GM21737 (cell line): Measurements from ENCODE around the gene FEN1.

ENCODE experiments used
- ATAC-seq: cut with Tn5 transposase; IDR thresholded peaks from one replicate; pipeline ENCODE4 v1.9.1; 2021; ENCODE audit warnings: mild to moderate bottlenecking, moderate library complexity; ENCODE audit not compliant: unreplicated experiment

The FEN1 gene

DNA sequence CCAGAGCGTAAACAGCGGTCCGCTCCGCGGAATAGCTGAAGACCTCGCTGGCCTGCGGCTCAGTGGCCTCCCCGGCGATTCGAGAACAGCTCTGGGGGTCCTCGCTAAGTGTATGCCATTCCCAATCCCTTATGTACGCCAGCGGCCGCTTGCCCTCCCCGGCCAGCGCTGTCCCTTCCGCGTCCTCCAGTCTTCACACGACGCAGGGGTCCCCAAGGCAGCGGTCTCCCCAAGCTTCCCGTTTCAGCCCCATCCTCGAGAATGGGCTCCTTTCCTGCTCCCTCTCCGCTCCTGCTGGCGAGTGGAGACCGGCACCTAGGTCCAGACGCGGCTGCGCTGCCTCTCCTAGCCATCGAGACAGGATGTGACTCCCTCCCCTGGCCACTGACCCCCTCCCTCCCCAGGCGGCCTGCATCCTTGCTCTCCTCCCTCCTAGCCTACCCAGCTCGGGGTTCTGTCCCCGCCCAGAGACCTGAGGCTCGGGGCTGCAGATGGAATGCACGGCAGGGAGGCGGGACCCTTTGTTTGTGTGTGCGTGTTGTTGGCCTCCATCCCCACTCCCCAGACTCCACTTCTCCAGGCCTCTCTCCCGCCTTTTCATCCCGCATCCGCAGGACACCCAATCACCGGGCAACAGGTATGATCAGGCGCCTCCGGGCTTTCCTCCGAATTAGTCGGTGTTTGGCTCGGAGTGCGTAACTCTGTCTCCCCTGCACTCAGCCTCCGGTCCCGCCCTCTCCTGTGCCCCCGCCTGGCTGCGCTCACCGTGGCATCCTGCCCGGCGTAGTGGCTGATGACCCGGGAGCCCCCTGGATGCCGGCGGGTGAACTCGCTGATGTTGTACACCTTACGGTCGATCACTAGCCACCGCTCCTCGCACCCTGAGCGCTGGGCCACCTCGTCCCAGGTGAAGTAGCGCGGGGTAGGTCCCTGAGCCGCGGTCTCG, 23.4 kb downstream of the FEN1 start:
- ATAC-seq: peak; percentile 26

DNA sequence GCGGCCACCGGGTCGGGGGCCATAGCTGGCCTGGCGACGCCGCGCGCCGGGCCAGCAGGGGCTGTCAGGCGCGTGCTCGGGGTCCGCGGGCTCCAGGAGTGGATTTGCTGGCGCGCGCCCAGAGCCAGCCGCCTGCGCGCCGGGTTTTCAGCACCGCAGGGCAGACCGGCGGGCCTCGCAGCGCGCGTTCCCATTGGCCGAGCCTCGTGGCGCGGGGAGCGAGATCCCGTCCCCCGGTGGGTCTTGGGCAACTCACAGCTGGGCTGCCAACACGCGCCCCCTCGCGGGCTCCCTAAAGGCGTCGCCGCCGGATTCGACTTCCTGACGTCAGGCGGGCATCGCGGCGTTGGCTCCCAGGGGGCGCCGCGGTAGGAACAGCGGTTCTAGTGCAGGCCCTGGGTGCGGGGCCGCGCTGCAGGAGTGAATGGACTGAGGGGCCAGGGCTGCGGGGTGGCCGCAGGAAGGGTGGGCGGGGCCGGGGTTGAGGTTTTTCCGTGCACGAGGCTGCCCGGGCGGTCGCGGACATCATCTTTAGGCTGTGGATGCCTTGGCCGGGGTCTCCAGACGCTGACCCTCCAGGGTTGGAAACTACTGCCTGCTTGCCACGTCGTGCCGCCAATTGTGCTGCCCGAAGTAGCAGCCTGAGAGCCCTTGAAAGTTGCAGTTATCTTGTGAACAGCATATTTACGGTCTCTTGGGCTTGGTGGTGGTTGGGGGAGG, 24.2 kb downstream of the FEN1 start, which contains the start of gene FADS1:
TSS of gene FADS1 (minus strand) at position 268 of the 720 bp plus-strand sequence. CDS start at position 194, 74 bp downstream.
- peak; percentile 53 for ATAC-seq

DNA sequence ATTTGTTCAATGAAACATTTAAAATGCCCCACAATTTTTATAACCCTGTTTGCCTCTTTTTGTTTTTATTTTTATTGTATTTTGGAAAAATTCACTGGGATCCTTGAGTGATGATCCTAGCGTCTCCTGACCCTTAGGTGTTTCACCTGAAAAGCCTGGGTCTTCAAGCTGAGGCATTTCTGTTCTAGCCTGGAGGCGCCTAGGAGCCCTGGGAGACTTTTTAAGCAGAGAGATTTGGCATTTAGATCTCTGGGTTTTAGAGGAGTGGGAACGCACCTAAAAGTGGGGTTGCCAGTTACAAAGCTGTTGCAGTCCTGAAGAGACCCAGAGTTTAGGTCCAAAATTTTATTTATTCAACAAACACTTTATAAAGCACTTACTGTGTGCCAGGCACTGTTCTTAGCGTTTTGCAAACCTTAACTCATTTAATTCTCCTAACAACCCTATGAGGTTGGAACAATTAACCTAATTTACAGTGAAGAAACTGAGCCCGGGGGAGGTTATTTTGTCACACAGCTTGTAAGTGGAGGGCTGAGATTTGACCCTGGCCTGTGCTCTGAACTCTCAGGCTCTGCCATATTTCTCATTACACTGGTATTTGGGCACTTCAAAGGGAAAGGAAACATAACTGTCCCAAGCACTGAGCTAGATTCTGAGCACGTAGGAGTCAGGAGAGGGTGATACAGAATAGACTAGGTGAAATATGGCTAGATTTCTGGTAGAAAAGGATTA, 24.9 kb downstream of the FEN1 start:
- ATAC-seq: no peak

DNA sequence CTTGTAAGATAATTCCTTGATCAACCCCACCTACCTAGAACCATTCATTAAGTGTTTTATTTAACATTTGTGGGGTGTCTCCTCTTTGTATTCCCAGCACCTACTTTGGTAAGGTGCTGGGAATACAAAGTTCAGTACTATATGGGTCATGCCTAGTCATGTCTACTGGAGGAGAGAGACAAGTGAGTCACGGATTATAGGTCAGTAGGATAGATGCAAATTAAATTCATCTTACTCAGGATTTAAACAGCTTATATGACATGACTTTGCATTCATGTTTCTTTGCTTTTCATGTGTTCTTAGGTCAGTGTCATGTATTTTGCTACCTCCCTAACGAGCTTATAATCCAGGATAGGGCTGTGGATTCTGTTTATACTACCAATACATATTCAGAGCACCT, 27.5 kb downstream of the FEN1 start:
- no peak for ATAC-seq

DNA sequence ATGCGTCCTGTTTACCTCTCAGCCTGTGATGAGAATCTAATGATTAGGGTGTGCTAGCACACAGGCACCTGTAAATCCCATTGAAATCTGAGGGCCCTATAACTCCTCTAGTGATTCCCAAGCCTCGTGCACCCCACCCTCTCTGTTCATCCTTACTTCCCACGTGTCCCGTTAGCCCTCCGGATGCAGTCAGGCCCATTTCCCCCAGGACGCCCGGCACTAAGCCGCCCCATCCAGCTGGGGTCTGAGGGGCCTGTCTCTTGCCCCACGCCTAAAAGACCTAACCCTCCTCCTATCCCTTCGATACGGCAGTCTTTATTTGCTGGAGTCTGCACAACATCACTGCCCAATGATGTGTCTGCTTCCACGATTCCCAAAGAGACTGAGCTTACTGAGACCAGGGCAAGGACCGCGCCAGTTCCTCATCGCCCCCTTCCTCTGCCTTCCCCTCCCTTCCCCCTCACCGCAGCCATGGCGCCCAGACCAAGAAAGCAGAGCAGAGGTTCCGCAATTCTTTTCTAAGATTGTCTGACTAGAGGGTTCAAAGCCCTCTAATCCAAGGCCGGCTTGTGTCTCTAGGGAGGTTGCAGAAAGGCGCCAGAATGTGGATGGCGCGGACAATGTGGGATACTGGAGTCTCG, 34.3 kb downstream of the FEN1 start:
- no peak for ATAC-seq

DNA sequence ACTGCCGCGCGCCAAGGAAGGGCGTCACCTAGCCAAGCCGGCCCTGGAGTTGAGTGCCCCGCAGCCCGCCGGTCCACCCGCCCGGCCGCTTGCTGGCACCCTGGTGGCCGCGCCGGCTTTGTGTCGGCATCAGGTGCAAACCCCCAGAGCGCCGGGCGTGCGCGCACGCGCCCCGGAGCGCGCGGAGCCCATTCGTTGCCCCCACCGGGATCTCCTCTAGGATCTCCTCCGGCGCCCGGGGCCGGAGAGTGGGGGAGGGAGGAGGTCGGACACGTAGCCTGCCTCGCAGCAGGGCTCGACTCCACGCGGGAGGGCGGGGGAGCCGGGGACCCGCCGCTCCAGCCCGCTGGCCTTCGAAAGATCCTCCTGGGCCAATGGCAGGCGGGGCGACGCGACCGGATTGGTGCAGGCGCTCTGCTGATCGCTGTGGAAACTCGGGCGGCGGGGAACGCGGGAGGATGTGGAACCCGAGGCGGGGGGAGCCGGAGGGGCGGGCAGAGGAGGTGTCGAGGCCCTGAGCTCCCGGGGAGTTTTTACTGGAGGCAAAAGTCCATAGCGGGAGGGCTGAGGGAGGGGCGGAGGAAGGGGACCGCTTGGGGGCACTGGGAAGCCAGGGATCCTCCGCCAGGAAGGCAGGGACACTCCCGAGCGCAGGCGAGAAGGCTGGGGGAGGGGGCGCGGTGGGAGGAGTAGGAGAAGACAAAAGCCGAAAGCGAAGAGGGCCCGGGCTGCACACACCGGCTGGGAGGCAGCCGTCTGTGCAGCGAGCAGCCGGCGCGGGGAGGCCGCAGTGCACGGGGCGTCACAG, 35.1 kb downstream of the FEN1 start, which contains the start of gene FADS2:
TSS of gene FADS2 (plus strand) at position 730 of the 808 bp plus-strand sequence. CDS start 91 bp downstream, outside the sequence.
- ATAC-seq: peak; percentile 65

DNA sequence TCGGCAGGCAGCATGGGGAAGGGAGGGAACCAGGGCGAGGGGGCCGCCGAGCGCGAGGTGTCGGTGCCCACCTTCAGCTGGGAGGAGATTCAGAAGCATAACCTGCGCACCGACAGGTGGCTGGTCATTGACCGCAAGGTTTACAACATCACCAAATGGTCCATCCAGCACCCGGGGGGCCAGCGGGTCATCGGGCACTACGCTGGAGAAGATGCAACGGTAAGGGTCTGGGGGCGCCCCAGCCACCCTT, 35.6 kb downstream of the FEN1 start:
- ATAC-seq: no peak

DNA sequence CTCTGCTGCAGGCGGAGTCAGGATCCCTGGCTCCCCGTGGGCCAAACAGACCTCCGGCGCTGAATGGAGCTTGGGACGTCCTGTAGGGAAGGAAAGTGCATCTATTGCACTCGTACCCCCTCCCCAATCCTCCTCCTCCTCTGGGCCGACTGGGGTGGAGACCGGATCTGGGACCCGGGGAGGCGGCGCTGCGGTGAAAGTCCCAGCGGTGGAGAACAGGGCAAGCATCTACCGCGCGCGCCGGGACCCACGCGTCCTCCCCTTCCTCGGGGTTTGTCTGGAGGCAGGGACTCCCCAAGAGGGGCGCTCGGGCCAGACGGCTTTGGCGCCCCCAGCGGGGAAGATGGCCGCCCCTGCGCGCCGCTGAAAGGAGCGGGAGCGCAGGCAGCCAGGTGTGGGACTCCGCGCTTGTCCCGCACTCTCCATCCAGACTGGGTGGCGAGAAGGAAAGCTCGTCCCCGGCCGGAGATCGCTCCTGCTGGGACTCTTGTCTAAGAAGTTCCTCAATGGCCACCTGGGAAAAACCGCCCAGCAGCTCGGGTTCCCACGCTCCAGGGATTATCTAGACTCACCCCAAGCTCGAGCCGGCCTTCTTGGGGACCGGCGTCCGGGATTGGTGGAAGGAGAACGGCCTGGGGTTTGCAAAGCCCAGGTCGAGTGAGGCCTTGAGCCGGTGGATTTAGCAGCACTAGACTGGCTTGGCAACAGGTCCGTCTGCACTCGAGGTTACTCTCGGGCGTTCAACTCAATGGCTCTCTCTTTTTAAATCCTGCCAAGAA, 36.1 kb downstream of the FEN1 start:
- peak; percentile 29 for ATAC-seq

DNA sequence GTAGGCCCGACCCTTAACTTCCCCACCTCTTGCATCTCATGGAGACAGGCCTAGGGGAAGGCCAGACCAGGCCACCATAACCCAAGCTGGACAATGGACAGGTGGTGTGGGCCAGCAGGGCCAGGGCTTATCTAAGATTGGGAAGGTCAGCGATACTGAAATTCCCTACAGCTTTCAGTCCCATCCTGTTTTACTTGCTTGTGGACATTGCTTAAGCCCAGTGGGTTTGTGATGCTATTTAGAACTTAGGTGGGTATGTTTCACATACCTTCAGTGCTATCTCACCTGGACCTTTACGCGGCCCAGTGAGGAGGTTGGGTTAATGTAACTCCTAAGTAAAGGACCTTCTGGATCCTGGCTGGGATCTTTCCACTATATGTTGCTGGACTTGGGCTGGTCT, 37.1 kb downstream of the FEN1 start:
- ATAC-seq: no peak

DNA sequence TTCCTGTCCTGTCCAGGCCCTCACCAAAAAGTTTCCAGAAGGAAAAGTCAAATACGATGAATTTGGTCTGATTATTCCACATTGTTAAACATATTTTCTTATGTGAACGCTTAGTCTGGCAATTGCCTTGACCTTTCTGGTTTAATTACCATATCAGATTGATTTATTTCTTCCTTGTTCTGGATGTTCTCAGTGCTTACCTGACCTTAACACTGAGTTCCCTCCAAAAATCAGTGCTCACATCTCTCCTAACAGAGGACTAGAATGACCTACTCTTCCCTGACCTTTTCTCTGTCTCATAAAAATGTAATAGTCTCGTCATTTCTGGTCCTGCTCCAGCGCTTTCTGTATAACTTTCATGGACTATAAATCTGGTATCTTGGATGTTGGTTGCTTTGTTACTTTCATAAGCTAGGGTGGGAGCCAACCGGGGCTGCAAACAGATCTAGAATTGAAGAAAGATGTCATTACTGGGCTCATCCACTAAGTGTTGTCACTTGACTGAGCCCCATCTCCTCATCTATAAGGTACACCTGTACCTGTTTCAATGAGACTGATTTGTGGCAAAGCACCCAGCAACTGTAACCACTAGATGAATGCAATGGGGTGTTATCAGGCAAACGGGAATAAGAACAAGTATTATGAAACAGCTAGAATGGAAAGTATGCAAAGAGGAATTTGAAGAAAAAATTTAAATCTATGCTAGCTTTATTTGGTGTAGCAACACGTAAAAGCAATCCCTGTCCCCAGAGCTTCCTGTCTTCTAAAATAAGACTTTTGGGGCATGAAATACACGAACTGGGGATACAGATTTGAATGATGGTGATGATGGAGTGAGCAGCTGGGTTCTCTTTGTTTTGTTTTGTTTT, 37.8 kb downstream of the FEN1 start:
- ATAC-seq: no peak

DNA sequence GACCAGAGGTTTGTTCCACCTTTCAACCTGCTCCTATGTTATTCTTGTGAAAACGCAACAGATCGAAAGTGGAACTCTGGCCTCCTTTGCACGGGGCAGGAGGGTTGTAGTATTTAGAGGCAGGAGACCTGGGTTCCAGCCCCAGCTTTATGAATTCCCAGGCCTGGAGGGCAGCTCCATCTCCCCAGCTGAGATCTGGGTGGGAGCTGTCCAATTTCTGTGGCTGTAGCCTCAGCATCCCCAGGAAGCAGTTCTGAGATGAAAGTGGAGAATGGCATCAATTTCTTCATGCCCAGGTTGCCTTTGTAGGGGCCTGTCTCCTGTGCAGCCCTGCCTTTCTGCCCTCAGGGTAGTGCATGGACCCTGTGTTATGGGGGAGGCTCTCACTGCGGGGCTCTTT, 39.5 kb downstream of the FEN1 start:
- no peak for ATAC-seq

DNA sequence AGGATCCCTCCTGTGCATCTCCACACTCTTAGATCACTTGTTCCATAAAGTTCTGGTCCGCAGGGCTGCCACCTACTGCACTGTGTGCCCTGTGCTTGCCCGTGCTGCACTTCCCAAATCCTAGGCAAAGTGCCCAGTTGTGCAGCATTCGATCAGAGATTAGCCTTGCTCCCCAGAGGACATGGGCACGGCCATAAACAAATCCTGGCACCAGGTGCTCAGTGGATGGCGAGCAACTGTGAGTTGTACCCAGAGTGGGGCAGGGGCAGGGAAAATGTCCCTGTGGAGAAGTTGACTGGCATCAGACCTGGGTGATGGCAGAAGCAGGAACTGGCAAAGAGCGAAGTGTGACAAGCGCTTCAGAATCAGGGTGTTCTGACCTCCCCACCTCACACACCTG, 40.0 kb downstream of the FEN1 start:
- ATAC-seq: no peak

DNA sequence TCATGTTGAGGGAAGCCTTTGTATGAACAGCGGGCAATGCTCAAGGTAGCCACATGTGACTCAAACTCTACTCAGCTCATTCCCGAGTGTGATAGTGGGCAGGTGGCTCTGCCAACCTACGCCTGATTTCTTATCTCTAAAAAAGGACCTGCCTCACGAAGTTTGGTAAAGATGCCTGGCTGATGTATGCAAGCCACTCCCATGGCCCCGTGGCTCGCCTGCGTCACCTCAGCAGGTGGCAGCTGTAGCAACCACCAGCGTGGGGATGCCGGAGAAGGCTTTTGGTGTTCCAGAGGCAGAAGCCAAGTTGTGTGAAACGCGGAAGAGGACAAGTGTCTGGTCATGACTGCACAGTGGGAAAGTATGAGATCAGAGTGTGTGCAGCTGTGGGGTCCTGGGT, 40.8 kb downstream of the FEN1 start:
- ATAC-seq: no peak

DNA sequence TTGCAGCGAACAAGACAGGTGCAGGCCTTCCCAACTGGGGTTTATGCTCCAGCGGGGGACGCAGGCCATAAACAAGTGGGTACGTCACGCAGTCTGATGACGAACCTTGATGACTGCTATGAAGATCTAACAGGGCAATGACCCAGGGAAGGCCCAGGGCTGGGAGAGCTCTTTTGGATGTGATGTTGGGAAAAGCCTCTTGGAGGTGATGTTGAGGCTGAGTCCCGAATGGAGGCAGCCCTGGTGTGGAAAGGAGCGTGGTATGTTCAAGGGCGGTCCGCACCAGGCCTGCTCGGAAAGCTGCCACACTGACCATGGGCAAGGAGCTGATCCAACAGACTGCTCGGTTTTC, 41.2 kb downstream of the FEN1 start:
- no peak for ATAC-seq

DNA sequence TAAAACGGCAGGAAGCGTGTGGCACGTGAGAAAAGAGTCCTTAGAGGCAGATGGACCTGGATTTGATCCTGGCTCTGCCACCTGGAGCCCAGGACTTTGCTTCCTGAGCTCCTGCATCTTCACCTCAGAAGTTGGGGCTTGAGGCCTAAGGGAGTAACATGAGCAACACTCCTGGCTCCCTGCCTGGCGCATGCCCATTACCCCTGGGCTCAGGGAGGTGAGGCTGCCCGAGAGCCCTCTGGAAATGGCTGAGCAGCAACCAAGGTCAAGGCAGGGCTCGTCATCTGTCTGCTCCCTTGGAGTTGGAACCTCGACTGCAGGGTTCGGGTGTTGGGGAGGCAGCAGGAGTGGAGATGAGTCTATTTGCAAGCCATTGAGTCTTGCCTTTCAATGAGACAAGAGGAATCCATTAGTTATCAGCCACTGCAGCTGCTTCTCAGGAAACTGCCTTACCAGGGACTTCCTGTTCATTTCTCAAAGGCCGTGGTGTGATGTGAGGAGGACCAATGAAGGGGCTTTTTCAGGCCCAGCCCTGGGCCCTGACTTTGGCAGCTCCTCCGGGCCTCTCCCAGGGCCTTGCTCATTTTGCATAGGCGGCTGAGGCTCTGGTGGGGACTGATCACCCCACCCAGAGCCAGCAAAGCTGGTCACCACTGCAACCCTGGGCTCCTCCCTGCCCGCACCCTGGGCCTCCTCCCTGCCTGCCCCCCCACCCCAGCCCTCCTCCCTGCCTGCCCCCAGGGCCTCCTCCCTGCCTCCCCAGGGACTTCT, 41.8 kb downstream of the FEN1 start:
- peak; percentile 84 for ATAC-seq

DNA sequence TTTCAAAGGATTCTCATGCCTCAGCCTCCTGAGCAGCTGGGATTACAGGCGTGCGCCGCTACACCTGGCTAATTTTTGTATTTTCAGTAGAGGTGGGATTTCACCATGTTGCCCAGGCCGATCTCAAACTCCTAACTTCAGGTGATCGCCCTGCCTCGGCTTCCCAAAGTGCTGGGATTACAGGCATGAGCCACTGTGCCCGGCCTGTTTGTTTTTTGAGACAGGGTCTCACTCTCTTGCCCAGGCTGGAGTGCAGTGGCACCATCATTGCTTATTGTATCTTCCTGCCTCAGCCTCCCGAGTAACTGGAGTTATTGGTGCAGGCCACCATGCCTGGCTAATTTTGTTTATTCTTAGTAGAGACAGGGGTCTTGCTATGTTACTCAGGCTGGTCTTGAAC, 43.5 kb downstream of the FEN1 start:
- no peak for ATAC-seq

DNA sequence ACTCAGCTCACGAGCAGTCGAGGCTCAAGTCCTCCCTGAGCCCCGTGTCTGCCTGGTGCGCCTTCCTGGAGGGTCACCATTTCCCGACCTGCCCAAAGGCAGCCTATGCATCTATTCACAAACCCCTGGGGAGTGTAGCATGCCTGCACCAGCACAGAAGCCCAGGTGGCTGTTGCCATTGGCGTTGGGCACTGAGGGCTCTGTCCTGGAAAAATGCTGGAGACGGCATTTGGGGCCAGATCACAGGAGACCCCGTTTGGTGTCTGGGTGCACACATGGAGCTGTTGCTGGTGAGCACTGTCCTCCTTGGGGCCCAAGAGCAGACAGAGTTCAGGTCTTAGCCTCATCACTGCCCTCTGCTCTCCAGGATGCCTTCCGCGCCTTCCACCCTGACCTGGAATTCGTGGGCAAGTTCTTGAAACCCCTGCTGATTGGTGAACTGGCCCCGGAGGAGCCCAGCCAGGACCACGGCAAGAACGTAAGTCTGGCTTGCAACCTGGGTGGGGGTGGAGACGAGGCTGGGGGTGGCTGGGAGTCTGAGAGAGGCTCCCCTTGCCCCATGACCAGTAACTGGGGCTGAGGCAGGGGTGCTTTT, 44.8 kb downstream of the FEN1 start:
- no peak for ATAC-seq
